Measurements from ENCODE around the gene DUOX1.
A peak's percentile ranks its signal among the peaks of the same experiment; 100 is the strongest.

The DUOX1 gene

GRCh38 chr15:45161666-45162065, 31.9 kb downstream of the DUOX1 start:
- no peak for DNase-seq (ENCODE audit: low read depth)
- H3K4me3 ChIP-seq (ENCODE audit: low read depth, low read length): no peak overlapping the region
- TF ChIP-seq, protein P1, sequence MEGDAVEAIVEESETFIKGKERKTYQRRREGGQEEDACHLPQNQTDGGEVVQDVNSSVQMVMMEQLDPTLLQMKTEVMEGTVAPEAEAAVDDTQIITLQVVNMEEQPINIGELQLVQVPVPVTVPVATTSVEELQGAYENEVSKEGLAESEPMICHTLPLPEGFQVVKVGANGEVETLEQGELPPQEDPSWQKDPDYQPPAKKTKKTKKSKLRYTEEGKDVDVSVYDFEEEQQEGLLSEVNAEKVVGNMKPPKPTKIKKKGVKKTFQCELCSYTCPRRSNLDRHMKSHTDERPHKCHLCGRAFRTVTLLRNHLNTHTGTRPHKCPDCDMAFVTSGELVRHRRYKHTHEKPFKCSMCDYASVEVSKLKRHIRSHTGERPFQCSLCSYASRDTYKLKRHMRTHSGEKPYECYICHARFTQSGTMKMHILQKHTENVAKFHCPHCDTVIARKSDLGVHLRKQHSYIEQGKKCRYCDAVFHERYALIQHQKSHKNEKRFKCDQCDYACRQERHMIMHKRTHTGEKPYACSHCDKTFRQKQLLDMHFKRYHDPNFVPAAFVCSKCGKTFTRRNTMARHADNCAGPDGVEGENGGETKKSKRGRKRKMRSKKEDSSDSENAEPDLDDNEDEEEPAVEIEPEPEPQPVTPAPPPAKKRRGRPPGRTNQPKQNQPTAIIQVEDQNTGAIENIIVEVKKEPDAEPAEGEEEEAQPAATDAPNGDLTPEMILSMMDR (IDR thresholded peaks at IDR 0.05; ENCODE audit: control insufficient read depth, extremely low read depth, insufficient read depth): no peak

- H3K4me3 ChIP-seq (ENCODE audit: low read depth, low read length): no peak overlapping the region
- DNase-seq (ENCODE audit: low read depth): no peak
- TF ChIP-seq, protein P1 (IDR thresholded peaks at IDR 0.05; ENCODE audit: control insufficient read depth, extremely low read depth, insufficient read depth): peak; percentile 87
Measured at GRCh38 chr15:45162771-45163507, 33.1 kb downstream of the DUOX1 start.

DNA sequence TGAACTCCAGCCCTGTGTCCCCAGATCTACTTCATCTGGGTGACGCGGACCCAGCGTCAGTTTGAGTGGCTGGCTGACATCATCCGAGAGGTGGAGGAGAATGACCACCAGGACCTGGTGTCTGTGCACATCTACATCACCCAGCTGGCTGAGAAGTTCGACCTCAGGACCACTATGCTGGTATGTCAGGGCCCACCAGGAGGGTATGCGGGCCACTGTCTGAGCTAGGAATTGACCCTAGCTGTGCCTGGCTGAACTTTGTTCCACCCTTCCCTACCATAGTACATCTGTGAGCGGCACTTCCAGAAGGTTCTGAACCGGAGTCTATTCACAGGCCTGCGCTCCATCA, 33.7 kb downstream of the DUOX1 start:
- no peak for DNase-seq (ENCODE audit: low read depth)
- H3K4me3 ChIP-seq (ENCODE audit: low read depth, low read length): no peak overlapping the region
- TF ChIP-seq, protein P1 (IDR thresholded peaks at IDR 0.05; ENCODE audit: control insufficient read depth, extremely low read depth, insufficient read depth): no peak

DNA sequence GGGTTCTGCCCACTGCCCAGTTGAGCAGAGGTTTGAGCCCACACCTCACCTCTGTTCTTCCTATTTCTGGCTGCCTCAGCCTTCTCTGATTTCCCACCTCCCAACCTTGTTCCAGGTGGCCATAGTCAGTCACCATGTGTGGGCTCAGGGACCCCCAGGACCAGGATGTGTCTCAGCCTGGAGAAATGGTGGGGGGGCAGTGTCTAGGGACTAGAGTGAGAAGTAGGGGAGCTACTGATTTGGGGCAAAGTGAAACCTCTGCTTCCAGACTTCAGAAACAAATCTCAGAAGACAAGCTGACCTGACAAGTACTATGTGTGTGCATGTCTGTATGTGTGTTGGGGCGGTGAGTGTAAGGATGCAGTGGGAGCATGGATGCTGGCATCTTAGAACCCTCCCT, 35.1 kb downstream of the DUOX1 start:
- no peak for DNase-seq (ENCODE audit: low read depth)
- H3K4me3 ChIP-seq (ENCODE audit: low read depth, low read length): no peak overlapping the region
- TF ChIP-seq, protein P1 (IDR thresholded peaks at IDR 0.05; ENCODE audit: control insufficient read depth, extremely low read depth, insufficient read depth): no peak

DNA sequence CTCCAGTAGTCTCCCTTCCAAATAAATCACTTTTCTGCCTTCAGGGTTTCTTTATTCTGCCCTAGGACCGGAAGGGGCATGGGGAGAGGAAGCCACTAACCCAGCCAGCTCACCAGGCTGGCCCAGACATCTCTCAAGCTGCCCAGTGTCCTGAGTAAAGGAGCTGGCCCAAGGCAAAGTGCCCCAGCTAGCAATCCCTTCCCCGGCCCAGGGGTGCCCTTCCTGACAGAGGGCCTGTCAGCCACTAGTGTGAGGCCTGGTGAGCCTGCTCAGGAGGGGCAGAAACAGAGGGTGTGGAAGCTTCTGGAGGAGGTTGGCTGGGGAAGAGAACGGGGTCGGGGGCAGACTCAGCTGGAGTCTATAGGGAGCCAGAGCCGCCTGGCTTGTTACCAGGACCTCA, 35.7 kb downstream of the DUOX1 start:
- H3K4me3 ChIP-seq (ENCODE audit: low read depth, low read length): no peak overlapping the region
- TF ChIP-seq, protein P1 (IDR thresholded peaks at IDR 0.05; ENCODE audit: control insufficient read depth, extremely low read depth, insufficient read depth): no peak
- DNase-seq (ENCODE audit: low read depth): no peak

DNA sequence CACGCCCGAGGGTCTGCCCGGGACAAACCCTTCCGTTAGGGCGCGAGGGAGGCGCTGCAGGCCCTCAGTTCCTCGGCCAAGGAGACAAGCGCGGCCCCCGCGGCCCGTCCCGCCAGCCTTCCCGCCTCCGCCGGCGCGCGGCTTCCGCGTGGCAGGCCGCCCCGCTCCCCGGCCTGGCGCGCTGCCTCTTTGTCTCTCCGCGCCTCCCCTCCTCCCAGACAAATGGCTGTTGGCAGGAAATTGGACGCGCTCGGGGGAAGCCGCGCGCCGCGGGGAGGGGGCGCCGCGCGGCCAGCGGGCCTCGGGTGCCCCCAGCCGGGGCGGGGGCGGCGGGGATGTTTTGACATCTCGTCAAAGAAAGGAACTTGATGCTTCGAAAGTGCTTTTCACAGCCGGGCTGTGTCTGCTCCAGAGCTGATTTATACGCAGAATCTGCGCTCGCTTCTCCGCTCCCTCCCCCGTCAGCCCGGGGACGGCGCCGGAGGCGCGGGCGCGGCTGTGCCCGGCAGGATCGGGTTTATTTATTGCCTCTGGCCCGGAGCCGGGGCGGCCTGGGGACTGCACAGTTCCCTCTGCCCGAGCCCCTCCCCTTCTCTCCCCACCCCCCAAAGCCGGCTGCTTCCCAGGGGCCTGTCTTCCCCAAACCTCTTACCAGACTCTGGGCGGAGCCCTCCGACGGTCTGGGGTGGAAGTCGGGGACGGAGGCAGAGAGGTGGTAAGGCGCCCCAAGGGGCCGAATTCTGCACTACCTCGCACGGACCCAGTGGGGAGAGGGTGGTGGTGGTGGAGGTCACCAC, 37.2 kb downstream of the DUOX1 start:
- TF ChIP-seq, protein P1 (IDR thresholded peaks at IDR 0.05; ENCODE audit: control insufficient read depth, extremely low read depth, insufficient read depth): peak; percentile 61
- peak overlapping the region; percentile 63 for H3K4me3 ChIP-seq (ENCODE audit: low read depth, low read length)
- DNase-seq (ENCODE audit: low read depth): no peak

Measured in LNCaP clone FGC (cell line).